ENCODE measurements around the gene SYNJ1. TPM values are rescaled to one million over a fixed set of nuclear protein-coding genes. Genes with fewer than 3 reads are reported as not detected.

Gene SYNJ1
- total RNA-seq, 1 donor from 2014 or later, result 12.9 TPM

DNA sequence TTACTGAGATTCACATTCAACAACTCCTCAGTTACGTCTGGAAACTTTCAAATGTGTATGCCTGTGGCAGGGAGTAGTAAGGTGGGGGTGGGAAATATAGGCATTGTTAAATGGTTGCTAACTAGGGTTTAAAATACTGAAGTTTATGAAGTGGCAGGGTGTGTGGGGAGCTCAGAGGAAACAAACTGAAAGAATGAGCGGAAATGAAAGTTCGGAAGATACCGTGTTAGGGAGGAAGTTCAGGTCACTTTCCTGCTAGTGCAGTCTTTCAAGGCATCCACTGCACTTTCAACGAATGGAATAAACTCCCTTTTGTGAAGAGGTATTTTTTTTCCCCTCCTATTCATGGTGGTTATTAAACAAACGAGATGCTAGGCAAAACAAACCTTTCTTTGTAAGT lies 19.7 kb downstream of the SYNJ1 start:
- Histone ChIP-seq H3K4me1 (ENCODE audit: insufficient read depth, low read length) (peaks cover under 1% of the 10 kb centered on the region), H3K4me2 (ENCODE audit: low read length) (no peak overlapping the region), H3K4me3 (ENCODE audit: insufficient read depth, low read depth, low read length) (no peak overlapping the region), H4K20me1 (ENCODE audit: insufficient read depth, low read length) (no peaks in the 10 kb centered on the region), H3K9ac (ENCODE audit: low read length) (no peak overlapping the region), H3K27me3 (ENCODE audit: insufficient read depth, low read length) (no peaks in the 10 kb centered on the region), H3K79me2 (ENCODE audit: insufficient read depth, low read length) (peaks cover 3% of the 10 kb centered on the region), H3K9me3 (ENCODE audit: insufficient read depth, low read depth, low read length) (no peaks in the 10 kb centered on the region), H3K27ac (ENCODE audit: low read depth, low read length) (no peak overlapping the region), H3K36me3 (ENCODE audit: insufficient read depth, low read length) (no peaks in the 10 kb centered on the region), H2AFZ (ENCODE audit: low read depth, low read length) (no peak overlapping the region)
- TF ChIP-seq EZH2 (IDR thresholded peaks at IDR 0.05; ENCODE audit: insufficient read depth, low read length), result no peak
- TF ChIP-seq, protein P1, sequence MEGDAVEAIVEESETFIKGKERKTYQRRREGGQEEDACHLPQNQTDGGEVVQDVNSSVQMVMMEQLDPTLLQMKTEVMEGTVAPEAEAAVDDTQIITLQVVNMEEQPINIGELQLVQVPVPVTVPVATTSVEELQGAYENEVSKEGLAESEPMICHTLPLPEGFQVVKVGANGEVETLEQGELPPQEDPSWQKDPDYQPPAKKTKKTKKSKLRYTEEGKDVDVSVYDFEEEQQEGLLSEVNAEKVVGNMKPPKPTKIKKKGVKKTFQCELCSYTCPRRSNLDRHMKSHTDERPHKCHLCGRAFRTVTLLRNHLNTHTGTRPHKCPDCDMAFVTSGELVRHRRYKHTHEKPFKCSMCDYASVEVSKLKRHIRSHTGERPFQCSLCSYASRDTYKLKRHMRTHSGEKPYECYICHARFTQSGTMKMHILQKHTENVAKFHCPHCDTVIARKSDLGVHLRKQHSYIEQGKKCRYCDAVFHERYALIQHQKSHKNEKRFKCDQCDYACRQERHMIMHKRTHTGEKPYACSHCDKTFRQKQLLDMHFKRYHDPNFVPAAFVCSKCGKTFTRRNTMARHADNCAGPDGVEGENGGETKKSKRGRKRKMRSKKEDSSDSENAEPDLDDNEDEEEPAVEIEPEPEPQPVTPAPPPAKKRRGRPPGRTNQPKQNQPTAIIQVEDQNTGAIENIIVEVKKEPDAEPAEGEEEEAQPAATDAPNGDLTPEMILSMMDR (IDR thresholded peaks at IDR 0.05; ENCODE audit: insufficient read depth, low read depth, low read length), result no peak
- H3K9me3 Mint-ChIP-seq (ENCODE audit: unreplicated experiment), result no peaks in the 10 kb centered on the region
- no peak overlapping the region for H3K27ac Mint-ChIP-seq (ENCODE audit: unreplicated experiment)
- DNase-seq (ENCODE audit: low read depth), result no peak
- peaks cover 2% of the 10 kb centered on the region for H3K36me3 Mint-ChIP-seq (ENCODE audit: low read depth, unreplicated experiment)
- peaks cover 20% of the 10 kb centered on the region for H3K4me1 Mint-ChIP-seq (ENCODE audit: low read depth, unreplicated experiment)
- H3K4me3 Mint-ChIP-seq (ENCODE audit: unreplicated experiment), result no peak overlapping the region
- no peaks in the 10 kb centered on the region for H3K27me3 Mint-ChIP-seq (ENCODE audit: low read depth, unreplicated experiment)
- FAIRE-seq, result no peak

DNA sequence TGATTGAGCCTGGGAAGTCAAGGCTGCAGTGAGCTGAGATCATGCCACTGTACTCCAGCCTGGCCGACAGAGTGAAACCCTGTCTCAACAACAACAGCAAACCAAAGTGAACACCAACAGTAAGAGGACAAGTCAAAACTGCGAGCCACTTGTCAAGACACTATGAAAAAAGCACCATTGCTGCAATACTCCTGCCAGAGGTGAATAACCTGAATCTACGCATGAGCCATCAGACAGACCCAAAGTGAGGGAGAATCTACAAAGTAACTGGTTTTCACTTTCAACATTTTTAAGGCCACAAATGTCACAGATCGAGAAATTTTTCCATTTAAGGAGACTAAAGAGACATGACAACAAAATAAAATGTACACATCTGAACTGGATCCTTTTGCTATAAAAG lies 21.9 kb downstream of the SYNJ1 start:
- no peak overlapping the region for H3K27ac ChIP-seq (ENCODE audit: low read depth, low read length)
- H4K20me1 ChIP-seq (ENCODE audit: insufficient read depth, low read length), result no peaks in the 10 kb centered on the region
- Mint-ChIP-seq H3K4me1 (ENCODE audit: low read depth, unreplicated experiment) (peaks cover 17% of the 10 kb centered on the region), H3K36me3 (ENCODE audit: low read depth, unreplicated experiment) (peaks cover 2% of the 10 kb centered on the region), H3K27me3 (ENCODE audit: low read depth, unreplicated experiment) (no peaks in the 10 kb centered on the region), H3K9me3 (ENCODE audit: unreplicated experiment) (no peaks in the 10 kb centered on the region), H3K27ac (ENCODE audit: unreplicated experiment) (no peak overlapping the region), H3K4me3 (ENCODE audit: unreplicated experiment) (no peak overlapping the region)
- H3K4me3 ChIP-seq (ENCODE audit: insufficient read depth, low read depth, low read length), result no peak overlapping the region
- H3K36me3 ChIP-seq (ENCODE audit: insufficient read depth, low read length), result no peaks in the 10 kb centered on the region
- H3K9me3 ChIP-seq (ENCODE audit: insufficient read depth, low read depth, low read length), result no peaks in the 10 kb centered on the region
- H3K9ac ChIP-seq (ENCODE audit: low read length), result no peak overlapping the region
- H3K27me3 ChIP-seq (ENCODE audit: insufficient read depth, low read length), result no peaks in the 10 kb centered on the region
- no peak for TF ChIP-seq EZH2 (IDR thresholded peaks at IDR 0.05; ENCODE audit: insufficient read depth, low read length)
- TF ChIP-seq, protein P1 (IDR thresholded peaks at IDR 0.05; ENCODE audit: insufficient read depth, low read depth, low read length), result no peak
- FAIRE-seq (no peak), DNase-seq (ENCODE audit: low read depth) (no peak)
- peaks cover 4% of the 10 kb centered on the region for H3K4me1 ChIP-seq (ENCODE audit: insufficient read depth, low read length)
- peaks cover 7% of the 10 kb centered on the region for H3K79me2 ChIP-seq (ENCODE audit: insufficient read depth, low read length)
- H2AFZ ChIP-seq (ENCODE audit: low read depth, low read length), result no peak overlapping the region
- H3K4me2 ChIP-seq (ENCODE audit: low read length), result no peak overlapping the region

DNA sequence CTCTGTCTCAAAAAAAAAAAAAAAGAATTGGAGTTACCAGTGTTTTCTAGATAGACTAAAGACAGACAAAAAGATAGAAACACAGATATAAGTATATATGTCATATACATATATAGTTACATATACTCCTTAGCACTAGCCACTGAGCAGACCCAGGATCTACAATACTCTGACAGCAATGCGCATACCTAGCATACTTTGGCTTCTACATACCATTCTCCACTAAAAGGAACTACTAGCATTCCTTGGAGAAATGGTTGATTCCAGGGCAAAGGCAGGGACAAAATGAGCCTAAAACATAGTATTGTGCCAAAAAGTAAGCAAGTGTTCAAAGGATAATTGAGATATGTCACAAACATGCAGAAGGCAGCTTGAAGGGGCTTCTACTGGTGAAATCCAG lies 22.7 kb downstream of the SYNJ1 start:
- Histone ChIP-seq H3K9me3 (ENCODE audit: insufficient read depth, low read depth, low read length) (no peaks in the 10 kb centered on the region), H3K27me3 (ENCODE audit: insufficient read depth, low read length) (no peaks in the 10 kb centered on the region), H3K9ac (ENCODE audit: low read length) (no peak overlapping the region), H3K4me3 (ENCODE audit: insufficient read depth, low read depth, low read length) (no peak overlapping the region), H4K20me1 (ENCODE audit: insufficient read depth, low read length) (no peaks in the 10 kb centered on the region), H3K27ac (ENCODE audit: low read depth, low read length) (no peak overlapping the region), H3K4me1 (ENCODE audit: insufficient read depth, low read length) (peaks cover 4% of the 10 kb centered on the region), H3K4me2 (ENCODE audit: low read length) (no peak overlapping the region), H3K79me2 (ENCODE audit: insufficient read depth, low read length) (peaks cover 7% of the 10 kb centered on the region), H3K36me3 (ENCODE audit: insufficient read depth, low read length) (no peaks in the 10 kb centered on the region), H2AFZ (ENCODE audit: low read depth, low read length) (no peak overlapping the region)
- peak; percentile 42 for DNase-seq (ENCODE audit: low read depth)
- no peak for TF ChIP-seq EZH2 (IDR thresholded peaks at IDR 0.05; ENCODE audit: insufficient read depth, low read length)
- TF ChIP-seq, protein P1 (IDR thresholded peaks at IDR 0.05; ENCODE audit: insufficient read depth, low read depth, low read length), result no peak
- no peak for FAIRE-seq
- no peaks in the 10 kb centered on the region for H3K9me3 Mint-ChIP-seq (ENCODE audit: unreplicated experiment)
- peaks cover 15% of the 10 kb centered on the region for H3K4me1 Mint-ChIP-seq (ENCODE audit: low read depth, unreplicated experiment)
- H3K27me3 Mint-ChIP-seq (ENCODE audit: low read depth, unreplicated experiment), result no peaks in the 10 kb centered on the region
- peaks cover 2% of the 10 kb centered on the region for H3K36me3 Mint-ChIP-seq (ENCODE audit: low read depth, unreplicated experiment)
- H3K27ac Mint-ChIP-seq (ENCODE audit: unreplicated experiment), result peak overlapping the region; percentile 47
- H3K4me3 Mint-ChIP-seq (ENCODE audit: unreplicated experiment), result no peak overlapping the region

All from astrocyte (in vitro differentiated cells and primary cell).